Tongue (tissue), 2 donors: ENCODE results near the gene SHH. TPM values are rescaled to one million over a fixed set of nuclear protein-coding genes. Genes with fewer than 3 reads are reported as not detected.
"Not testable (repeated sequence)": the region's sequence is repeated elsewhere in the genome, so short reads cannot be mapped to it uniquely, and the experiment has no call there.

Source experiments
- DNase-seq: peaks from one replicate; pipeline ENCODE4 v3.0.0-alpha.2; 2015
- total RNA-seq: library from RNA; depleted of rRNA; stranded (reverse); fragments of >200 nt; gene quantifications from one replicate; pipeline ENCODE4 v1.2.3, GENCODE V29; 2014

The SHH gene
- total RNA-seq, 1 donor from 2014 or later = 1.3 TPM

DNA sequence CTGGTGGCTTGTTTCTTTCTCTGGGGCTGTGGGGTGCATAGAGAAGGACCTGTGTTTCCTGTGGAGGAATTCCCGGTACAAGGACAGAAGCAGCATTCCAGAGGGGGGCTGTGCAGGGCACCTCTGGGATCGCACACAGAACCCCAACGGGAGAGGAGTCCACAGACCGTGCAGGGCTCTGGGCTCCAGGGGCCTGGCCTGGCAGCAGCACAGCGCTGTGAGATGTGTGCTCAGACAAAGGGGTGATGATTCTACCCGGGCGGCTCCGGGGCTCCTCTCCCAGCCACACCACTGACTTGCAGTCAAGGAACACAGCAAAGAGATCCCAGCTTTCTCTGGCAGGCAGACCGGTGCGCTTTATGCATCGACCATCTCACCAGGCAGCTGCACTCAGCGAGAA is 6.9 kb upstream of the SHH start:
- no peak for DNase-seq

DNA sequence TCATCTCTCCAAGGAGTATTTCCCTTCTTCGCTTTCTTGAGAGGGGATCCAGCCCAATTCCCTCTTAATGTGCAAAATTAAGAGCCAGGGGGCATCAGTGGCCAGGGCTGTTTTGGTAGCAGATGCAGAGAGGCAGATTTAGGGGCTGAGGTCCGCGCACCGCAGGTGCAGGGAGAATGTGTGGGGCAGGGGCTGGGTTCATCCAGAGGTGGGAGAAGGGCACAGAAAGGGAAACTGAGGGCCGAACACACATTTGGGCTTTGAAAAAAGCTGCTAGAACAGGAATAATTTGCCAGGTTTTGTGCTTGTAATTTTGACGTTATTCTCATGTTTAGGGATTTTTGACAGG is 6.5 kb upstream of the SHH start:
- DNase-seq = no peak

DNA sequence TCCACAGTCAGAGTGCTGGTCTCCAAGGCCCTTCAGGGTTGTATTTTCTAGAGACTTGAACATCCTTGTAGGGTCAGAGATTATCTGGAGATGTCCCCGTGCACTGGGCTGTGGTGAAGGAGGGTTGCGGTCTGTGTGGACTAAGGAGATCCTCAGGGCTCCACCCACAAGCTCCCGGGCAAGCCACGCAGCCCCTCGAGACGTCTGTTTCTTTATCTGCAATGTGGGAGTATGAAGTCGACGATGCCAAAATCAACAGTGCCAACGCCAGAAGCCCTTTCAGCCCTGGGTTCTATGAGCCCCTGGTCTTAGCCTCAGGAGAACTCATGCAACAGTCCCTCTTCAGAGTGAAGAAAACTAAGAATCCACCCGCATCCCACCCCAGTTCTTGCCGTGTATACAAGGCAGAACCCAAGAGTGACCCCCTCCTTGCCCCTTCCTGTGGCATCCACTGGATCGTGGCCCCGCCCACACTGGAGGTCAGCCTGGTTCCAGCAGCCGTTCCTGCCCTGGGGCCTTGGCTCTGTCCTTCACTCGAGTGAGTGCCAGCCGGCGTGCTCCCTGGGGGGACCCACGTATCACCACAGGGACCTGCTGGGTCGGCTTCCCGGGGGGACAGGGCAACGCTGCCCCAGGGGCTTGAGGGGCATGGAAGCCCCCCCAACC is 6.0 kb upstream of the SHH start:
- no peak for DNase-seq

DNA sequence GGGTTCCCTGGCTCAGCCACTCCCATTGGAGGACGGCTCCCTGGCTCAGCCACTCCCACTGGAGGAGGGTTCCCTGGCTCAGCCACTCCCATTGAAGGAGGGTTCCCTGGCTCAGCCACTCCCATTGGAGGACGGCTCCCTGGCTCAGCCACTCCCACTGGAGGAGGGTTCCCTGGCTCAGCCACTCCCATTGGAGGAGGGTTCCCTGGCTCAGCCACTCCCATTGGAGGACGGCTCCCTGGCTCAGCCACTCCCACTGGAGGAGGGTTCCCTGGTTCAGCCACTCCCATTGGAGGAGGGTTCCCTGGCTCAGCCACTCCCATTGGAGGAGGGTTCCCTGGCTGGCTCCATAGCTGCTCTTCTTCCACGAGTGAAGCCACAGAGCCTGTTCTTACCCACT is 5.3 kb upstream of the SHH start:
- not testable (repeated sequence) for DNase-seq

DNA sequence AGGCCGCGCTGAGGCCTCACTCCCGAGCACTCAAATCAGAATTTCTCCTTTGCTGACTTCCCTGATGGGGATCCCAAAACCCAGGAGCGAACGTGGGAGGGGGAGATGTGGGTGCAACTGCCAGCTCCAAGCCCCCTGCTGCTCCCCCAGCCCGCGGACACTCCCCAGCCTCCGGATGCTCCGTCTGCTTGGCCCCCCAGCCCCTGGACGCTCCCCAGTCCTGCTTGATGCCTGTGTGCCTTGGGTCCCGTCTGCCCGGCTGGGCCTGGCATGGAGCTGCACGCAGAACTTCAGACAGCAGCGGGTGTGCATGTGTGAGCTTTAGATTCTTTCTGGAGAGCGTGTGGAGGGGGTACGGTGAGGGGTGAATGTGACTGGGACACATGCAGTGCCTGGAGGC is 4.7 kb upstream of the SHH start:
- no peak for DNase-seq

DNA sequence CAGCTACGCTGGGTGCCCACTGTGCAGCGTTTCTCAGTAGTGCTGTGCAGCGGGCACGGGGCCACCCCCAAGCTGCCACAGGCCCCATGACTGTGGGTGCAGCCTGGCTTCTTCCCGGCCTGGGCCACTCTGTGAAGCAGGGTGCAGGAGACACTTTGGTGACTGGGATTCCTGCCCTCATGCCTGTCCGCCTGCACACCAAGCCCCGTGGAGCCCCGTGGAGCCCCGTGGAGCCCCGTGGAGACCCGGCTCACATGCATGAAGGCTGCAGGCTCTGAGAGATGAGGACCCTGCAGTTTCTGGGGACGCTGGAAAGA is 3.9 kb upstream of the SHH start:
- no peak for DNase-seq

DNA sequence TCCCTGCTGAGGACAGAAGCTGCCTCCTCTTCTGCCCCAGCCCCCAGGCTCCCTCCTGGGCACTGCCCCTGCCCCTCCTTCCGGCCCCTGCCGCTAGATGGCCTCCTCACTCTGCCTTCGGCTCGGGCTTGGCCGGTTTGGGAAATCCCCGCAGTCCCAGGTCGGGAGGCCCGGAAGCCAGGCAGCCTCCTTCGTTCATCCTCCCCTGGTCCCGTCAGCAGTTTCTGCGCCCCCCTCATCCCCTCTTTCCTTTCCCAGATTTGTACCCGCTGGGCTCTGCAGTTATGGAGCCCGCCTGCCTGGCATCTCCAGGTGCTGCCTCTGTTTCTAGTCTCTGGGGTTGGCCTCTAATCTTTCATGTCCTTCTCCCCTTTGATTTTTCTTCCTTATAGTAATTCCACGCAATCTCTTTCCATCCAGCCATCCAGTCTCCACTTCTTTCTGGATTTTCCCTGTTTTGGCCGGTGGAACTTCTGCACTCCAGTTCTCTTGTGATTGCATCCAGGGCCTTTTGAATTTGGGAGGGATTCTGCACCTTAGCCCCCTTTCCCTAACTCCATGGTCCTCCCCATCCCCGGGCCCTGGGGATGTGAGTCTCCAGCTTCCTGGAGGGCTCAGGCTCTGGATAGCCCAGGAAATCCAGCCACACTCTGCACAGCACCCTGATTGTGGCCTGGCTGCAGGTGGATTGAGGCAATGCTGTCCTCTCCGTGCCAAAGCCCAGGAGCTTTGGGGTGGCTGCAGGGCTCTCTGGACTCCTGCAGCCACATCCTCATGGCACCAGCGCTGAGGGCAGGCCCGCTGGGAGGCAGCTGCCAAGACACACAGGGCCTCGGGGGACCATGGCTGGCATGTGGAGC is 3.3 kb upstream of the SHH start:
- DNase-seq = peak; percentile 50

DNA sequence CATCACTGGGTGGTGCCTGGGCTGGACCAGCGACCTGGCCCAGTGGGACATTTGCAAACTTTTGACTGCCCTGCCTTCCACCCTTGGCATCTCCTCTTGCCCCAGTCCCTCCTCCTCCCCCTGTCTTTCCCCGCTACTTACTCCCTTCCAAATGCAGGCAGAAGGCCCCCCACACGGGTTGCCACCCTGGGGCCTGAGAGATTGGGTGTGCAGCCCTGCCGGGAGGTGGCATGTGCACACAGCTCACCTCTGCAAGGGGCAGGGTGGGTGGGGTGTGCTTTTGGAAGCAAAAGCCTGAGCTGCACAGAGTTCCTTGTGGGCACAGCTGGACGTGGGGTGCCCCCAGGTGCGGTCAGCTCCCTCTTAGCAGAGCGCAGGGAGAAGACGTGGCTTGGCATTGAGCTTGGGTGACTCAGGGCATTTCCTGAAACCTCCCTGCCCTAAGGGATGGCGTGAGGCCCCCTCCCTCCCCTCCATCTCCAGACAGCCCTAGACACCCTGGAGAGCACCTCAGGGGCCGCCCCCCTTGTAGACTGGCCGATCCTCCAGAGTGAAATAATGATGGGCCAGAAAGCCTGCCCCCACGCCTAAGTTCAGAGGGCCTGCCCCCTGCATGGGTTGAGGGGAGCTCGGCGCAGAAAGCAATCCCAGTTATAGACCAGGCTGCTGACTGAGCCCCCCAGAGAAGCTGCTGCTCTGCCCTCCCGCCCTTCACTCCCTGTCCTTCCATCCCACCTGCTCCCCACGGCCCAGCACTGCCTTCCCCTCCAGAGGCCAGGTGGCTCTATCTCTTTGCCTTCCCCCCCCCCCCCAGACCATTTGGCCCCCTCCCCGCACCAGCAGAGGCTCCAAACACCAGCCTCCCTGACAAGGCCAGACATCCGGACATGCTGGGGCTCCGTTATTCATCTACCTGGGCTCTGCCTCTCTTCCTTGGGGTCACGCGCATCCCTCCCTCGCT is 2.3 kb upstream of the SHH start:
- DNase-seq = no peak

DNA sequence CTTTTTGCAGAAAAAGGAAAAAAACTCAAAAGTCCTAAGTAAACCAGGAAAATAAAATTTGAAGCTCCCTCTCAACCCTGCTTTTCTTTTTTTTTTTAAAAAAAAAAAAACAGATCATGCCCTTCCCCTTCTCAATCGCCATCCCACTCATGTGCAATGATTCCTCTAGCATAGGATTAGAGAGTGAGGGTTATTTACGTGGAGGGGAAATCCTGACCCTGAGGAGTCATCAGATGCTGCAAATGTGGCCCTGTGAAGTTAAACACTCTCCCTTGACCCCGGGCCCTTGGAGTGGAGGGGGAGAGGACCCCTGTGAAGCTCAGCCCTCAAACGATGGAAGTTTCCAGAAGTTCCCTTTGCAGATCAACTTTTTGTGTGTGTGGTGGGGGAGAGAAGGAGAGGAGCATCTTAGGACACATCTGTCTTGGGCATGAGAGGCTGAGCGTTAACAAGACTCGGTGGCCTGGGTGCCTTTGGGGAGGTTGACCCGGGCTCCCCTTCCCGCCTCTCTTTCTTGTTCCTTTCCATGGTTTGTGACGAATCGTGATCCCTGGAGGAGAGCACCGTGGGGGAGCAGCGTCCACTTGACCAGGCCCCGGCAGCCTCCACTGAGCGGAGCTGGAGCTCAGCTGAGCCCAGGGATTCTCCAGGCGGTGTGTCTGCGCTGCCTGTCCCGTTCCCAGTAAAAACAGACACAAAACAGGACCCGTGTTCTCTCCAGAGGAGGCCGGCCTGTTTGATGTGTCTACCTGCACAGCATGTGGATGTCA is 1.5 kb upstream of the SHH start:
- DNase-seq = no peak

DNA sequence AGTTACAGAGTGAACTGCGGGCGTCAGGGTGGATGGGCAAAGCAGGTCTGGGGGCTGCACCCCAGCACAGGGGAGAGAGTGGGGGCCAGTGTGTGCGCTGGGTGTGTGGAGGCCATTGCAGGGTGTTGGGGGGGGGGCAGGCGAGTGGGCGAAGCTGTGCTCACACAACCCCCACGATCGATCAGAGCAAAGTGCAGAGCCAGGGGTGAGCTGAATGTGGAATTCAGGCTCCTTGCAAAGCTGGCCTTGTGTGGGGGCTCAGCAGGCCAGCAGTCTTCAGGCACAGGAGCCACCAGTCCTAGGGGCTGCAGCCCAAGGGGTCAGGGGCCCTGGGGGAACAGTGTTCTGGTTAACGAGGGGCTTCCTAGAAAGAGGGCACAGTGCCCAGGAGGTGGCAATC is 862 bp upstream of the SHH start:
- DNase-seq = no peak

DNA sequence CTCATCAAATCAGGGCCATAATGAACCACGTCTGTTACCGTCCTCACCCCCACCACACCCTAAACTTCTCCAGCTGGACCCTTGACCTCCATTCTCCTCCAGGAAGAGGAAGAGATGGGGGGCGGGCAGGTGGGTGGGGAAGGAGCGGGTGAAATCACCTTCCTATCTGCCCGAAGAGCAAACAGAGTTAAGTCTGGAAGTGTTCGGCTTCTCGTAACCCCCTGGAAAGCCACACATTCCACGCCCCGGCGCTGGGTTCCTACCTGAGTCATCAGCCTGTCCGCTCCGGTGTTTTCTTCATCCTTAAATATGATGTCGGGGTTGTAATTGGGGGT is 736 bp downstream of the SHH start:
- DNase-seq = no peak

DNA sequence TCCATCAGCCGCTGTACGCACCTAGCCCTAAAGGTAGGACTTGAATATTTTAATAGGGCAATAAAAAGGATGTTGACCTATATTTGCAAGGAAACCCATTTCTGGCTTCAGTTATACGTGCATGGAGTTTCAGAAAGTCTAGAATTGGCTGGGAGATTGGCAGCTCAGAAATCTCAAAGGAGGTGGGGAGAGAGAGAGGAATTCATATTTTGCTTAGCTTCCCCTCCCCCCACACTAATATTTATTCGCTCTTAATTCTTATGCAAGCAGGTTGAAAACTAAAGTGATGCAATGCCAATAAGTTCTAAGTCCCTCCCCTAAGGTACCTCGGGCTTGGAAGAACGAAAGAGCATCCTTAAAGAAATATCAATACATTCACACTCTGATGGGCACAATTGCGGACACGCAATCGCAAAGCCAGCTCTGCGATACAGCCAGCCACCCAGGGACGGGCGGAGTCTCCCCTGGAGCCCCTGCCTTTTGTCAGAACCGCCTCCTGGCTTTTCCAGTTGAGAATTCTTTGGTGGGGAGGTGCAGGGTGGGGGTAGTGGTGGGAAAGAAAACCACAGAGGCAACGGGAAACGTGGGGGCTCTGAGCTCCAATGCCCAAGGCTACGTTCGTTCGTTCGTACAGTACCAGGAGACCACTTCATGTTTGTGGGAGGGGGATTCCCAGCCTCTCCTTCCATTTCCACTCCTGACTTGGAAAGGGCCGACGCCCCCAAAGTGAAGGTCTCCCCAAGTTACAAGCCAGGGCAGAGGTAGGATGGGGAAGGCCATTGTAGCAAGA is 1.3 kb downstream of the SHH start:
- DNase-seq = no peak

DNA sequence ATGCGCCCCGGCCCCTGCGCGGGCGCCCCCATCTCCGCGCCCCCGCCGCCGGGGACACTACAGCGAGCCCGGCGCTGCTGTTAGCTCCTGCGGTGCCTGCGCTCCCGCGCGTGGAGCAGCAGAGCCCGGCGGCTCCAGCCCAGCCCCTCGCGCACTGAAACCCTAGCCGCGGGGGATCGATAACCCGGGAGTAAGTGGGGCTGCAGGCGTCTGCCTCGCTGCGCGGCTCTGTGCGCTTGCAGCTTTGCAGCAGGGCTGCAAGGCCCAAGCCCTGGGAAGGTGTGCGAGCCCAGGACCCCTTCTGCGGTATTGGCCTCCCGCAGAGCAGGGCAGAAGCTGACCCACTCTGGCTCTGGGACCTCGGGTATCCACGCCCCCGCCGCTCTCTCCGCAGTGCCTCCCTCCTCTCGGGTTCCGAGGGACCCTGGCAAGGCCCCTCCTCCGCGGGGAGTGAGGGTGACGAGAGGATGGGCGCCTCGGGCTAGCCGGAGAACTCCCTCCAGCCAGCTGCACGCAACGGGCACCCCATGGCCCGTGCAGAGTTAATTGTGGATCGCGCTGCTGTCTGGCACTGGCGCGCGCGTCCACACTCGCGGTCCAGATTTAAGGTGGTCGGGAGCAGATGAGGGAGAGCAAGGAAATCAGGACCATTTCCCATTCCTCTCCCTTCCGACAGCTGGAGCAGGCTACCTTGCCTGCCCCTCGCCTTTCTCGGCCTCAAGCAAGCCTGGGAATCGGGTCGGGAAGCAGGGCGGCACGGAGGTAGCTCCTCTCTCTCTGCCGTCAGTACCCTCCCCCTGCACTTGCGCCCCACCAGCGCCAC is 2.1 kb downstream of the SHH start:
- no peak for DNase-seq

DNA sequence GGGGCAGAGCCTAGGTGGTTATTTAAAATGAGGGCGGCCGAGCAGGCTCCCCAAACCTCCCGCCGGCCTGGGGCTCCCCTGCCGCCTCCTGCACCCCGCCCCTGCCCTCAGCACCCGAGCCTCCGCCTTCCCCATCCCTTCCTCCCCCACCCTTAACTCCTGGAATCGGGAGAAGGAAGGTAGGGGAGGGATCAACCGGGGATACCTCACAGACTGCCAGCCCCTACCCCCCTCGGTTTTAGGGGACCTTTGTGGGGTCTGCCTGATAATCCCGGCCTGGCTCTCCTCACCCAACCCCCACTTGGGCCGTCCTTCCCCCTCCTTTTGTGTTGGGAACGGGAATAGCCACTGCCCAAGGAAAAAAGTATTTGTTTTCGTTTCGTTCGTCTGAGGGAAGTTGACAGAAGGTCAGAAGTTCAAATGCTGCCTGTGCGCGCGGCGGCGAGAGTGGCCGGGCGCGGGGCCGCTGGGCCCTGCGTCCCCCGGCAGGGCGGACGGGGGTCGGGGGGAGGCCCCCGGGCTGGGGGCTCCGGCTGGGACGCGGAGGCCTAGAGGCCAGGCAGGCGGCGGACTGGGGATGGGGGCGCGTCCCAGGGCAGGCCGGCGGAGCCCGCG is 2.8 kb downstream of the SHH start:
- DNase-seq = no peak

DNA sequence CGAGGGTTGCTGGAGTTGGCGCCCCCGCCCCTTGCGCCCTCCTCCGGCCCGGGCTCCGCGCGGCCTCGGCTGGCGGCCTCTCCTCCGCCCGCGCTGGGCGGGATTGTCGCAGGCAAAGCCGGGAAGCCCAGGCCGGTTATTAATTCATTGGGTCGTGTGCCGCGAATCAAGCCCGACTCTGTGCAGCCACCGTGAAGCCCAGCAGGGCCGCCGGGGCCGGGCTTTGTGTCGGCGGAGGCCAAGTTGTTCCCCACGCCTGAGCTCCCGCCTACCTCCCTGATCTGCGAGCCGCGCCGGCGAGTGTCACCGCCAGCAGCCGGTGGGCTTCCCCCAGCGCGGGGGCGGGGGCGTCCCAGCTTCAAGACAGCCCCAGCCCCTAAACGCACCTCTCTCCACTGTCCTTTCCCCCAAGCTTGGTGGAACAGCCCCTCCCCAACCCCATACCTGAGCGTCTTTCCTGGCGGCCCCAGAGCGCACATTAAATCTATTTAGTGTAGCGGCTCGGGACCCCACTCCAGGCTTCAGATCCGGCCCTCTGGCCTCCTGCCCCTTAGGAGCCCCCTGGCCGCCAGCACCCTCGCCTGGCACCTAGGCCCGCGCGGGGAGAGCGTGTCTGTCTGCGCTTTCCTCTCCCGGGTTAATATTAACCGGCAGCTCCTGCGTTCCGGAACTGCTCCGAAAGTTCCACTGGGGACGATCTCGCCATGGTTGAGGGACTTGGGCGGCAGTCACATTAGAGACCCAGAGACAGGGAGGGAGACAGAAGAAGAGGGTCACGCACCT is 3.5 kb downstream of the SHH start:
- DNase-seq = no peak

DNA sequence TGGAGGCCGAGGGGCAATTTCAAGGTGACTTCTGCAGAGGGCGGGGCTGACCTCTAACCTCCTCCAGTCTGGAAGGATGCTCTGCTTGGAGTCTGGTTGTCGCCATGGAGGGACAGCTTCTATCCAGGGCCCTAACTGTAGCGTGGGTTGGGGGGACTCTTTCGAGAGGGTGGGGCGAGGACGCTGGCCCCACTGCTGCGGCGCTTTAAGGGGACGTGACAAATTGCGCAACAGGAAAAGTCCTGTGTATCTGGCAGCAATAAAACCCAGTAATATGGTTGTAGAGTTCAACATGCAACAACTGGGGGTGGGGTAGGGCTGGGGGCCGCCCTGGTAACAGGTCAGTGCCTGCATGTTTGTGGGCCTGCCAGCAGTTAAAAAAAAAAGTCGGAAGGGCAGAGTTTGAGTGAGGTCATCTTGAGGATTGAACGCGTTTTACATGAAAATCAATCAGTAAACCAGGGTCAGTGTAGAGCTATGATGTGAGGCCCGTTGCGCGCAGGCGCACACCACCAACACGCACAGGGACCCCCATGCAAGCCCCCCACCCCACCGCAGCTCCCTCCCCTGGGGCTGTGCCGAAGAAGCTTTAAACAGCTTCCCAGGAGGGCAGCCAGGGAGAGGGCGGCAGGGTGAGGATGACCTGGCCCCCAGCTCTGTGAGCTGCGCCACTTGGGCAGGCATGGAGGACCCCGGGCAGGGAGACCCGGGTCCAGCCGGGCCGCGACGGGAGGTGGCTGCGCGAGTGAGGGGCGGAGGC is 4.3 kb downstream of the SHH start:
- DNase-seq = no peak

DNA sequence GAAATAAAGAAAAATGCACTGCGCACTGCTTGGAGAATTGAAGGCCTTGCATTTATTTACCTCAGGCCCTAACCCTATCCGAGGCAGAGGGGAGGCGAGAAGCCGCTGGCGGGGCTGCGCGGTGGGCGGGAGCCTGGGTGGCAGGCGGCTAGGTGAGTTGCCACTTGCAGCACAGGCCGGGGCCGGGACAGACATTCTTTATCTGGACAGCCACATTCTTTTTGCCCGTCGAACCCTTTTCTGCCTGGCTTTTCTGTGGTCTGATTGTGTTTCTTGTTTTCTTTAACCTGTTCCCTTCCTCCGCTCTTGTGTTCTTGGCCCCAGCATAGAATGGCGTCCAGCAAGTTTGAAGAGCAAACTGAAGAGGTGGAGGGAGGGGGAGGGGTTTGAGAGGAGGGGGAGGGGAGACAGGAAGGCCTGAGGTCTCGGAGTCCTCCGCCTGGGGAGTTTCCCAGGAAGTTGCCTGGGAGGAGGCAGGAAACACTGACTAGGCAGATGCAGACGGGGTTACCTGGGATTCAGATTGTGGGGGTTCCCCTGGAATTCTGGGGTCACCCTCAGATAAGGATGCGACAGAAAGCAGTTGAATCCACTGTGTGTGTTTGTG is 5.1 kb downstream of the SHH start:
- DNase-seq = no peak
